Stimulated activated CD4-positive, alpha-beta T cell treated with anti-CD3 and anti-CD28 coated beads, Interleukin-2, amount 100 ng/mL, for 24 hours (primary cell): Measurements from ENCODE around the gene VRK1.
A peak's percentile ranks its signal among the peaks of the same experiment; 100 is the strongest.

Source experiments
- DNase-seq, 2 donors: peaks; one replicate each; pipeline ENCODE4 v3.0.0-alpha.2; 2020

Gene VRK1

GRCh38 chr14:96889091-96889490 is 91.9 kb downstream of the VRK1 start:
- DNase-seq = no peak

GRCh38 chr14:96893966-96894622 is 96.9 kb downstream of the VRK1 start:
- DNase-seq = peak in 1 of 2 donors; percentile 8

GRCh38 chr14:96894966-96895365 is 97.8 kb downstream of the VRK1 start:
- DNase-seq = no peak

- no peak for DNase-seq
Observed at GRCh38 chr14:96895658-96896271, 98.6 kb downstream of the VRK1 start.

- no peak for DNase-seq
Observed at GRCh38 chr14:96897184-96897583, 100.0 kb downstream of the VRK1 start.

GRCh38 chr14:96901227-96901626 is 104.0 kb downstream of the VRK1 start:
- no peak for DNase-seq

GRCh38 chr14:96902004-96902403 is 104.8 kb downstream of the VRK1 start:
- DNase-seq = no peak

- no peak for DNase-seq
Observed at GRCh38 chr14:96903444-96904023, 106.4 kb downstream of the VRK1 start.

GRCh38 chr14:96904201-96904600 is 107.0 kb downstream of the VRK1 start:
- DNase-seq = no peak

- no peak for DNase-seq
Observed at GRCh38 chr14:96905065-96905464, 107.9 kb downstream of the VRK1 start.

- DNase-seq = no peak
Observed at GRCh38 chr14:96905825-96906224, 108.6 kb downstream of the VRK1 start.

- no peak for DNase-seq
Observed at GRCh38 chr14:96906434-96906833, 109.3 kb downstream of the VRK1 start.

- no peak for DNase-seq
Observed at GRCh38 chr14:96909841-96910364, 112.7 kb downstream of the VRK1 start.

- no peak for DNase-seq
Observed at GRCh38 chr14:96911499-96912149, 114.4 kb downstream of the VRK1 start.

- DNase-seq = no peak
Observed at GRCh38 chr14:96914571-96915128, 117.5 kb downstream of the VRK1 start.

GRCh38 chr14:96915478-96915877 is 118.3 kb downstream of the VRK1 start:
- DNase-seq = no peak

GRCh38 chr14:96916751-96917150 is 119.6 kb downstream of the VRK1 start:
- no peak for DNase-seq

GRCh38 chr14:96917442-96917963 is 120.3 kb downstream of the VRK1 start:
- no peak for DNase-seq

- DNase-seq = no peak
Observed at GRCh38 chr14:96920023-96920422, 122.8 kb downstream of the VRK1 start.

GRCh38 chr14:96920820-96921219 is 123.6 kb downstream of the VRK1 start:
- DNase-seq = no peak

GRCh38 chr14:96922986-96923385 is 125.8 kb downstream of the VRK1 start:
- no peak for DNase-seq

- no peak for DNase-seq
Observed at GRCh38 chr14:96925422-96925821, 128.2 kb downstream of the VRK1 start.

- no peak for DNase-seq
Observed at GRCh38 chr14:96926001-96926400, 128.8 kb downstream of the VRK1 start.
